ACC112 (cell line): Measurements from ENCODE around the gene WDR13.
A peak's percentile ranks its signal among the peaks of the same experiment; 100 is the strongest.
"Not testable (repeated sequence)": the region's sequence is repeated elsewhere in the genome, so short reads cannot be mapped to it uniquely, and the experiment has no call there.

ENCODE experiments used
- H2AFZ ChIP-seq: fragments of 200-600 bp; sonication (generic); one replicate; pipeline ENCODE4 v1.6.0; 2017; ENCODE audit warnings: antibody characterized with exemption, low read length; ENCODE audit not compliant: unreplicated experiment
- H3K27ac ChIP-seq: fragments of 200-600 bp; sonication (generic); 2 replicates; pipeline ENCODE4 v1.5.1; 2014; ENCODE audit warnings: low read depth, mild to moderate bottlenecking, antibody characterized with exemption, low read length, moderate library complexity
- H3K27me3 ChIP-seq: fragments of 200-600 bp; sonication (generic); 2 replicates; pipeline ENCODE4 v1.6.1; 2014; ENCODE audit warnings: mild to moderate bottlenecking, antibody characterized with exemption, low read length, moderate library complexity, mixed read lengths; ENCODE audit not compliant: insufficient read depth
- H3K36me3 ChIP-seq: fragments of 200-600 bp; sonication (generic); 2 replicates; pipeline ENCODE4 v1.6.1; 2016; ENCODE audit warnings: mild to moderate bottlenecking, antibody characterized with exemption, low read length, moderate library complexity, mixed read lengths; ENCODE audit not compliant: insufficient read depth
- H3K4me1 ChIP-seq: fragments of 200-600 bp; sonication (generic); one replicate; pipeline ENCODE4 v1.6.1; 2016; ENCODE audit warnings: low read length, mixed read lengths; ENCODE audit not compliant: insufficient read depth, unreplicated experiment, control insufficient read depth
- H3K4me3 ChIP-seq: fragments of 200-600 bp; sonication (generic); 2 replicates; pipeline ENCODE4 v1.5.1; 2014; ENCODE audit warnings: mild to moderate bottlenecking, low read depth, low read length
- H3K79me2 ChIP-seq: fragments of 200-600 bp; sonication (generic); one replicate; pipeline ENCODE4 v1.6.0; 2016; ENCODE audit warnings: low read length; ENCODE audit not compliant: control insufficient read depth, unreplicated experiment, insufficient read depth

WDR13 gene

DNA sequence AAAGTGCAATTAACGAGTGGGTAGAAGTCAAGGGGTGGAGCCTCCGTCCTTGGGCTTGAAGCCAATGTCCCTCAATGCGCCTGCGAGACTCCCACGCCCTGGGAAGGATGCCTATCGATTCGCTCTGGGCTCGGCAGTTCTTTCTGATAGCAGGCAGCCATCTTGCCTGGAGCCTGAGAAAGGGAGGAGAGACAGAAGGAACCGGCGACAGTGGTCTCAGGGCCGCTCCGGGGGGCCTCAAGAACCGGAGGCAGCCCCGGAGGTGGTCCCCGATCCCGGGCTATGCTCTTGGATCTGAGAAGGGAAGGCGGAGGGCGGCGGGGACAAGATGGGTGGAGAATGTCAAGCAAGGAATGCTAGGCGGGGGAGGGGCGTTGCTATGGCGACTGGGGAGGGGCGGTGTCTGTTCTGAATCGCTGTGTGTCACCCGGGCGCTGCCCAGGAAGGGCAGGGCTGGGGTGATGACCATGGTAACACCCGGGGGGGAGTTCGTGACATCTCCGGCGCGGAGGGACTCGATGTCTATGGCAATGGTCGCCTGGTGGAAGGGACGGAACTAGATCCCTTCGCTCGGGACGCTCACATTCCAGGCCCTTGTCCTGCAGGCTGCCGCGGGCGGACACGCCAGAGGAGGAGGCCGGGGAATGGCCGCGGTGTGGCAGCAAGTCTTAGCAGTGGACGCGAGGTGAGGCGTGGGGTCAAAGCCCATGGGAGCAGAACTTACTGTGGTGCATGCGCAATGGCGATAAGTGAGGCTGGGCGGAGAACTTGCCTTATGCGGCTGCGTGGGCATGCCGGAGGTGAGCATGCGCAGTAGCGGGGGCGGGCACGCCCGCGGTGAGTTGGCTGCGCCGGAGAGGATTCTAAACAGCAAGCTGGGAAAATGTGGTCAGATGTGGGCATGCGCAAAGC lies at the start of gene WDR13:
WDR13 (plus strand) TSS at position 140 of the 912 bp plus-strand sequence; CDS start at position 645, 505 bp downstream.
- no peaks in the 10 kb centered on the region for H3K27me3 ChIP-seq
- H2AFZ ChIP-seq: peak within 1 kb of the TSS; percentile 68
- H3K79me2 ChIP-seq: peaks cover 10% of the 10 kb centered on the region
- H3K27ac ChIP-seq: peak within 1 kb of the TSS; percentile 99
- H3K4me1 ChIP-seq: peaks cover 14% of the 10 kb centered on the region
- no peaks in the 10 kb centered on the region for H3K36me3 ChIP-seq
- peak within 1 kb of the TSS; percentile 92 for H3K4me3 ChIP-seq

DNA sequence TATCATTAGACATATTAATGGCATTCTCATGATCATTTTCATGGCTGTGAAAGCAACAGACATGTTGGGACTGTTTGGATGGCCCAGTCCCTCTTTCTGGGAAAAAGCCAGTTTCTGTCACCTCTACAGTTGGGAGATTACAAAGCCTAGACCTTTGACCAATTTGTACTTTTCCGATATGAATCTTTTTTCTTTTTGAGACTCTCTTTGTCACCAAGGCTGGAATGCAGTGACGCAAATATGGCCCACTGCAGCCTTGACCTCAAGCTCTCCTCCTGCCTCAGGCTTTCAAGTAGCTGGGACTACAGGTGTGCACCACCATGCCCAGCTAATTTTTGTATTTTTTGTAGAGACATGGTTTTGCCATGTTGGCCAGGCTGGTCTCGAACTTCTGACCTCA lies 48.4 kb upstream of the WDR13 start:
- Histone ChIP-seq H3K4me1 (peaks cover 3% of the 10 kb centered on the region), H3K36me3 (0 out of 2 replicates have a peak, but pooled peaks cover 4% of the 10 kb centered on the region), H2AFZ (no peak overlapping the region), H3K79me2 (no peaks in the 10 kb centered on the region), H3K4me3 (no peak overlapping the region), H3K27ac (no peak overlapping the region), H3K27me3 (no peaks in the 10 kb centered on the region)

DNA sequence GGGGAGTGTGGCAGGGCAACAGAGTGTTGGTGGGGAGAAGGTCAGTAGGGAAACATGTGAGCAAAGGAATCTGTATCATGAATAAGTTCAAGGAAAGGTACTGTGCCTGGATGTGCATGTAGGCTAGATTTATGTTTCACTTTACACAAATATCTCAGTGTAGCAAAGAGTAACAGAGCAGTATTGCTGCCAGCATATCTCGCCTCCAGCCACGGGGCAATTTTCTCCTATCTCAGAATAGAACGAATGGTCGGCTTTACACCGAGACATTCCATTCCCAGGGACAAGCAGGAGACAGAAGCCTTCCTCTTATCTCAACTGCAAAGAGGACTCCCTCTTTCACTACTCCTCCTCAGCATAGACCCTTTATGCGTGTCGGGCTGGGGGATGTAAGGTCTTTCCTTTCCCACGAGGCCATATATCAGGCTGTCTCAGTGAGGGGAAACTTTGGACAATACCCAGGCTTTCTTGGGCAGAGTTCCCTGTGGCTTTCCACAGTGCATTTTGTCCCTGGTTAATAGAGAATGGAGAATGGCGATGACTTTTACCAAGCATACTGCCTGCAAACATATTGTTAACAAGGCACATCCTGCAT lies 41.5 kb upstream of the WDR13 start:
- H3K27me3 ChIP-seq, H3K4me3 ChIP-seq, H3K27ac ChIP-seq, H2AFZ ChIP-seq, H3K4me1 ChIP-seq, H3K36me3 ChIP-seq, H3K79me2 ChIP-seq: not testable (repeated sequence)

DNA sequence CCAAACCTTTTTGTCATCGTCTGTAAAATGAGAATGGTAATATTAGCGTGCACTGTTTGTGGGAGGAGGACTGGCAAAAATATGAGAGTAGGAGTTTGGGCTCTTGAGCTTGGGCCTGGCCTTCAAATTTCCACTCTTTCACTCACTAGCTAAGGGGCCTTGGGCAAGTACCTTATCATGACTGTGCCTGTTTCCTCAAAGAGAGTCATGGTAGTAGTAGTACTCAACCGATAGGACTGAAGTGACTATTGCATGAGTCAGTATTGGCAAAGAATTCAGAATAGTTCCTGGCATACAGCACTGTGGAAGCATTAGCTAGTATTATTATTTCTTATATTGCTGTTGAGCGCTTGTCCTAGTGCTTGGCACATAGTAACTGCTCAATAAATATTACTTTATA lies 39.0 kb upstream of the WDR13 start:
- no peaks in the 10 kb centered on the region for H3K27me3 ChIP-seq
- H2AFZ ChIP-seq: no peak overlapping the region
- H3K4me1 ChIP-seq: peaks cover 10% of the 10 kb centered on the region
- H3K4me3 ChIP-seq: no peak overlapping the region
- H3K27ac ChIP-seq: peak overlapping the region; percentile 85
- no peaks in the 10 kb centered on the region for H3K36me3 ChIP-seq
- H3K79me2 ChIP-seq: peaks cover 3% of the 10 kb centered on the region

DNA sequence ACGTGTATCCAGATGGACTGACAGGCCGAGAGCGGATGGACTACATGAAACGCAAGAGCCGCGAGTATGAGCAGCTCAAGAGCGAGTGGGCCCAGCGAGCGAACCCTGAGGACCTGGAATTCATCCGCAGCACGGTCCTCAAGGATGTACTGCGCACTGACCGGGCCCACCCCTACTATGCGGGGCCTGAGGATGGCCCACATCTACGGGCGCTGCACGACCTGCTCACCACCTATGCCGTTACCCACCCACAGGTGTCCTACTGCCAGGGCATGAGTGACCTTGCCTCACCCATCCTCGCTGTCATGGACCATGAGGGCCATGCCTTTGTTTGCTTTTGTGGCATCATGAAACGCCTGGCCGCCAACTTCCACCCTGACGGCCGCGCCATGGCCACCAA lies 37.7 kb upstream of the WDR13 start:
- Histone ChIP-seq H3K27me3 (no peaks in the 10 kb centered on the region), H3K4me3 (no peak overlapping the region), H2AFZ (no peak overlapping the region), H3K4me1 (peaks cover 10% of the 10 kb centered on the region), H3K79me2 (peaks cover 3% of the 10 kb centered on the region), H3K27ac (no peak overlapping the region), H3K36me3 (no peaks in the 10 kb centered on the region)

DNA sequence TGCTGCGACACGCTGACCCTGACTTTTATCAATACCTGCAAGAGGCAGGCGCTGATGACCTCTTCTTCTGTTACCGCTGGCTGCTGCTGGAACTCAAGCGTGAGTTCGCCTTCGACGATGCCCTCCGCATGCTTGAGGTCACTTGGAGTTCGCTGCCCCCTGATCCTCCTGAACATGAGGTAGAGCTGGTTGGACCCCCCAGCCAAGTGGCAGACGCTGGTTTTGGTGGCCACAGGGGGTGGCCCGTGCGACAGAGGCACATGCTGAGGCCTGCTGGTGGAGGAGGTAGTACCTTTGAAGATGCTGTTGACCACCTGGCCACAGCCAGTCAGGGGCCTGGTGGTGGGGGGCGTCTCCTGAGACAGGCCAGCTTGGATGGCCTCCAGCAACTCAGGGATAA lies 37.2 kb upstream of the WDR13 start:
- no peaks in the 10 kb centered on the region for H3K27me3 ChIP-seq

DNA sequence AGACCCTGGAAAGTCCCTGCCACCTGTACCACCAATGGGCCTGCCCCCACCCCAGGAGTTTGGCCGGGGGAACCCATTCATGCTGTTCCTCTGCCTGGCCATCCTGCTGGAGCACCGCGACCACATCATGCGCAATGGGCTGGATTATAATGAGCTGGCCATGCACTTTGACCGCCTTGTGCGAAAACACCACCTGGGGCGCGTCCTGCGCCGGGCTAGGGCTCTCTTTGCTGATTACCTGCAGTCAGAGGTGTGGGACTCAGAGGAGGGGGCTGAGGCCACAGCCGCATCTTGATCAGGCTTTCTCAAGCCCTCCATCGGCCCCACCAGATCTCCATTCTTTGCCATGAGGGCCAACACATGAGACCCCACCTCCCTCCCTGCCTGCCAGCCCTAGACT lies 36.6 kb upstream of the WDR13 start:
- Histone ChIP-seq H3K27ac (no peak overlapping the region), H3K4me1 (peaks cover 10% of the 10 kb centered on the region), H3K36me3 (no peaks in the 10 kb centered on the region), H2AFZ (no peak overlapping the region), H3K4me3 (no peak overlapping the region), H3K79me2 (peaks cover 3% of the 10 kb centered on the region), H3K27me3 (no peaks in the 10 kb centered on the region)

More for the DNA sequence above, 37.2 kb upstream of the WDR13 start:
- H3K79me2 ChIP-seq: peaks cover 3% of the 10 kb centered on the region
- peaks cover 10% of the 10 kb centered on the region for H3K4me1 ChIP-seq
- H3K36me3 ChIP-seq: no peaks in the 10 kb centered on the region
- no peak overlapping the region for H2AFZ ChIP-seq
- no peak overlapping the region for H3K4me3 ChIP-seq
- no peak overlapping the region for H3K27ac ChIP-seq

DNA sequence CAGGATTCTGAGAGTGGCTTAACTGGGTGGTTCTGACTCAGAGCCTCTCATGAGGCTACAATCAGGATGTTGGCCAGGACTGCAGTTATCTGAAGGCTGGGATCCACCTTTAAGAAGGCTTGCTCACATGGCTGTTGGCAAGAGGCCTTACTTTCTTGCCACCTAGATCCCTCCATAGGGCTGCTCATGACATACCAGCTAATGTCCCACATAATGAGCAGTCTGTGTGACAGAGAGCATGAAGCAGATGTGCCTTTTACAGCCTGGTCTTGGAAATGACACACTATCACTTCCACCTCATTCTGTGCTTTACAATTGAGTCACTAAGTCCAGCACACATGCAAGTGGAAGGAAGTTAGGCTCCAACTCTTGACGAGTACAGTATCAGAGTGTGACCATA lies 27.3 kb upstream of the WDR13 start:
- Histone ChIP-seq H2AFZ (no peak overlapping the region), H3K79me2 (peaks cover 2% of the 10 kb centered on the region), H3K27ac (peak overlapping the region; percentile 73), H3K4me3 (no peak overlapping the region), H3K4me1 (peaks cover 7% of the 10 kb centered on the region), H3K27me3 (no peaks in the 10 kb centered on the region), H3K36me3 (peaks cover under 1% of the 10 kb centered on the region; the same call in 1 of the 2 replicates)

DNA sequence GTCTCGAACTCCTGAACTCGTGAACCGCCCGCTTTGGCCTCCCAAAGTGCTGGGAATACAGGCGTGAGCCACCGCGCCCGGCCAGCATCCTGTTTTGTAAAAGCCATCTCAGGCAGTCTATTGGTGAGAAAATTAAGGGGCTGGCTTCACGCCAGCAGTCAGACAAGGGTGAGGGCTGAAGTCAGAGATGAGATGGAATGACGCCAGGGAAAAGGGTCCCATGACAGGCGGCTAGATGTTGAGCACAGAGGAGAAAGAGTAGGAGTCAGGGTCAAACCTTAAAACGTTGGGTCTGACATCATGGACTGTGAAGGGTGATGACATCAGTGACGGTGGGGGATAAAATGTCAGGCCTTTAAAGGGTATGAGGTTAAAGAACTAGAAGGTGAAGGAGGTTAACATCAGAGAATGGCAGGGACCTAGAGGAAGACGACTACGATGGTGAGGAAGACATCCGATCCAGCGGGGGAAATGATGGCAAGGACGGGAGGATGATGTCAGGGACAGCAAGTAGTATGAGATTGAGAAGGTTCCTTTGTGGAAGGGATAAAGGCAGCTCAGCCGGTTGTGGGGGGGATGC lies 23.5 kb upstream of the WDR13 start:
- H3K4me3 ChIP-seq: peak overlapping the region; percentile 99
- H3K4me1 ChIP-seq: peaks cover 33% of the 10 kb centered on the region
- peak overlapping the region; percentile 99 for H3K27ac ChIP-seq
- no peaks in the 10 kb centered on the region for H3K27me3 ChIP-seq
- H3K79me2 ChIP-seq: peaks cover 29% of the 10 kb centered on the region
- H2AFZ ChIP-seq: peak overlapping the region; percentile 40
- H3K36me3 ChIP-seq: peaks cover 26% of the 10 kb centered on the region

DNA sequence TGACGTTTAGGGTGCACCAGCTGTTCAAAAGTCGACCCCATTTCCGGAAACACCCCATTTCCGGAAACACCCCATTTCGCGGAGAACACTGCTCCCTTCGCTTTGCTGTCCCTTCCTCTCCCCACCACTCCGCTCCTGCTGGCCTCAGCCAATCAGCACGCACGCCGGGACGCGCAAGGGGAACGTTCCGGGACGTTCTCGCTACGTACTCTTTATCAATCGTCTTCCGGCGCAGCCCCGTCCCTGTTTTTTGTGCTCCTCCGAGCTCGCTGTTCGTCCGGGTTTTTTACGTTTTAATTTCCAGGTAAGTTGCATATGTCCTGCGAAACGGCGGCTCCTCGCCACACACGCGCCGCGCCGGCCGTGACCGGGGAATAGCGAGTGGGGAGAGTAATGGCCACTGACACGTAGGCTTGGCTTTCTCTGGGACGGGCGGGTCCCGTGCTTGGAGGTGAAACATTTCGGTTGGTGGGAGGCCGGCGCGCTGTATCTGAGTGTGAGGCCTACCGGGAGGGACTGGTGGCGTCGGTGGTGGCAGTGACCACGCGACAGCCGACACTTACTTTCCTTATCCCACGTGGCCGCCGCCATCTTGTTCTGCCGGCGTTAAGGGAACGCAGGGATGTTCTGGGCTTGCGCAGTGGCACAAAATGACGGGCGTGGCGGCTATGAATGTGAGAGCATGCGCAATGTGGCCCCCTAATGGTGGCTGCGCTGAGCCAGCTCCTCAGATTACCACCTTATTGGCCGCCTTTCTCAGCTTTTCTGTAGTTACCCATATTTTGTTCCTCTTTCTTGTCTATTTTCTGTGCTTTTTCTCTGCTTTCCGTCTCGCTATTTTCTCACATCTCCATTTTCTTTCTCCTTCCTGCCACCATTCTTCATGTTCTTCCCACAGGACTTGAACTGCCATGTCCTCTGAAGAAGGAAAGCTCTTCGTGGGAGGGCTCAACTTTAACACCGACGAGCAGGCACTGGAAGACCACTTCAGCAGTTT lies 22.7 kb upstream of the WDR13 start, which contains the start of gene RBM3:
RBM3 (plus strand) TSS at position 215 of the 997 bp plus-strand sequence; CDS start at position 912, 697 bp downstream.
- Histone ChIP-seq H3K4me1 (peaks cover 34% of the 10 kb centered on the region), H3K27me3 (no peaks in the 10 kb centered on the region), H2AFZ (peak within 1 kb of the TSS; percentile 40), H3K36me3 (peaks cover 27% of the 10 kb centered on the region), H3K79me2 (peaks cover 30% of the 10 kb centered on the region), H3K27ac (peak within 1 kb of the TSS; percentile 99), H3K4me3 (peak within 1 kb of the TSS; percentile 99)
